ENCODE results near the gene AKT1S1. TPM values are rescaled to one million over a fixed set of nuclear protein-coding genes. Genes with fewer than 3 reads are reported as not detected.

AKT1S1 gene
- total RNA-seq, 4 donors from 2014 or later, result 17.2 to 30.5 (median 23.3) TPM

DNA sequence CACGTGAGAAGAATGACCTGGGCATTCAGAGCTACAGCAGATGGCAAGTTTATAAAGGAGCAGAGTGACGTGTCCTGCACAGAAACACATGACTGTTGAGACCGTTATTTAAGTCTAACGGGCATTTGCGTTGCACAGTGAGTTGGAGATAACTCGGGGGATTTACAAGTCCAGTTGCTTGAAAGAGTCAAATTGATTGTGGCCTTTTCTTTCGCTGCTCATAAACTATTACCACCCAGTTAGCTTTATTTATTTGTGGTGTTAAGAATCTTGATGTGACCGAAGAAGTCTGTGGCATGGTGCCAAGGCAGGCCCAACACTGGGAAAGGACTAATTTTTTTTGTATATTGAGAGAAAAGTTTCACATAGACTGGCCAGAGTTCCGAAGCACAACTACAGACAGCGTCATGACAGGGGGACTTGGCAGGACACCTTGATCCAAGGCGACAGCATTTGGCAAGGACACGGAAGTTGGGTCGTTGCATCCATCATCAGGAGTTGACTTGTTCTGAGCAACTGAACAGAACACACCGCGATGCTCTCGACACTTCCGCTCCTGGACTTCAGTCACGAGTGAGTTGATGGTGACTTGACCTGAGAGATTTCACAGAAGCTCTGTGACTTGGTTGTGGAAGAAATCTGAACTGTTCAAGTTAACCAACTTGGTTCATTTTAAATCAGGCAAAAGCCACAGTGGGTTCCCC lies 38.1 kb downstream of the AKT1S1 start:
- no peak for DNase-seq
- no peak for TF ChIP-seq POLR2A (IDR thresholded peaks at IDR 0.05)
- TF ChIP-seq, protein P1, sequence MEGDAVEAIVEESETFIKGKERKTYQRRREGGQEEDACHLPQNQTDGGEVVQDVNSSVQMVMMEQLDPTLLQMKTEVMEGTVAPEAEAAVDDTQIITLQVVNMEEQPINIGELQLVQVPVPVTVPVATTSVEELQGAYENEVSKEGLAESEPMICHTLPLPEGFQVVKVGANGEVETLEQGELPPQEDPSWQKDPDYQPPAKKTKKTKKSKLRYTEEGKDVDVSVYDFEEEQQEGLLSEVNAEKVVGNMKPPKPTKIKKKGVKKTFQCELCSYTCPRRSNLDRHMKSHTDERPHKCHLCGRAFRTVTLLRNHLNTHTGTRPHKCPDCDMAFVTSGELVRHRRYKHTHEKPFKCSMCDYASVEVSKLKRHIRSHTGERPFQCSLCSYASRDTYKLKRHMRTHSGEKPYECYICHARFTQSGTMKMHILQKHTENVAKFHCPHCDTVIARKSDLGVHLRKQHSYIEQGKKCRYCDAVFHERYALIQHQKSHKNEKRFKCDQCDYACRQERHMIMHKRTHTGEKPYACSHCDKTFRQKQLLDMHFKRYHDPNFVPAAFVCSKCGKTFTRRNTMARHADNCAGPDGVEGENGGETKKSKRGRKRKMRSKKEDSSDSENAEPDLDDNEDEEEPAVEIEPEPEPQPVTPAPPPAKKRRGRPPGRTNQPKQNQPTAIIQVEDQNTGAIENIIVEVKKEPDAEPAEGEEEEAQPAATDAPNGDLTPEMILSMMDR (IDR thresholded peaks at IDR 0.05), result no peak
- no peak overlapping the region for H3K4me3 ChIP-seq
- no peaks in the 10 kb centered on the region for H3K9me3 ChIP-seq
- no peaks in the 10 kb centered on the region for H3K27me3 ChIP-seq
- no peak overlapping the region for H3K27ac ChIP-seq
- no peaks in the 10 kb centered on the region for H3K4me1 ChIP-seq
- H3K36me3 ChIP-seq, result peaks cover 0 to 52% (median 0%) of the 10 kb centered on the region in 3 donors

DNA sequence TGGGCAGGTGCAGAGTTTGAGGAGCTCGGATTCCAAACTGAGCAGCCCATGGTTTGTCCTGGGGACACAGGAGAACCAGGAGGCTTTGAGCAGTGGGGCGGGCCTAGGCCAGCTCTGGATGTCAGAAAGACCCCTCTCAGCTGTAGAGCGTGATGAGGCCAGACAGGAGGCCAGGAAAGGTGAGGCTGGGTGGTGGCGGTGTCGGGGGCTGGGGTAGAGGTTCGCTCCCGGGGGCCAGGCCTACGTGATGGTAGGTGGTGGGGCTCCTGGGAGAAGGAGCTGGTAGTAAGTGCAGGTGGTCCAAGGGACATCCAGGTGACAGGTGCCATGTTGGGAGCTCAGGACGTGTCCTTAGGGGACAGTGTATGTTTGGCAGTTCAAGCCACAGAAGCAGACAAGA lies 39.7 kb downstream of the AKT1S1 start:
- no peak overlapping the region for H3K27ac ChIP-seq
- no peak for DNase-seq
- no peaks in the 10 kb centered on the region for H3K27me3 ChIP-seq
- no peak overlapping the region for H3K4me3 ChIP-seq
- no peaks in the 10 kb centered on the region for H3K9me3 ChIP-seq
- H3K36me3 ChIP-seq, result peaks cover 0 to 67% (median 0%) of the 10 kb centered on the region in 3 donors
- no peak for TF ChIP-seq POLR2A (IDR thresholded peaks at IDR 0.05)
- TF ChIP-seq, protein P1 (IDR thresholded peaks at IDR 0.05), result no peak
- no peaks in the 10 kb centered on the region for H3K4me1 ChIP-seq

DNA sequence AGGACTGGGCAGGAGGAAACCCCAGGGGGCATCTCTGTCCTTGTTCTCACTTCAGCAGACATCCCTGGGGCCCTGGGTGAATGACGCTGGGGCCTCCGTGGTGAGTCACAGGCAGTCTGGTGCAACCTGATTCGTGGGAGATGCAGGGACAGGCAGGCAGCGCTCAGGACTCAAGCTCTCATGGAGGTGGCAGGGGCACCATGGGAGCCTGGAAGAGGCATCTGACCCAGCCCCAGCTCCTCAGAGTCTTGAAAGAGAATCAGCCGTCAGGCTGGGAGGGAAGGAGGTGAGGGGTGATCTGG lies 40.2 kb downstream of the AKT1S1 start:
- no peak for DNase-seq
- Histone ChIP-seq H3K9me3 (no peaks in the 10 kb centered on the region), H3K4me3 (no peak overlapping the region), H3K27ac (no peak overlapping the region), H3K27me3 (no peaks in the 10 kb centered on the region), H3K36me3 (peaks cover 0 to 72% (median 0%) of the 10 kb centered on the region in 3 donors), H3K4me1 (no peaks in the 10 kb centered on the region)
- no peak for TF ChIP-seq POLR2A (IDR thresholded peaks at IDR 0.05)
- TF ChIP-seq, protein P1 (IDR thresholded peaks at IDR 0.05), result no peak

DNA sequence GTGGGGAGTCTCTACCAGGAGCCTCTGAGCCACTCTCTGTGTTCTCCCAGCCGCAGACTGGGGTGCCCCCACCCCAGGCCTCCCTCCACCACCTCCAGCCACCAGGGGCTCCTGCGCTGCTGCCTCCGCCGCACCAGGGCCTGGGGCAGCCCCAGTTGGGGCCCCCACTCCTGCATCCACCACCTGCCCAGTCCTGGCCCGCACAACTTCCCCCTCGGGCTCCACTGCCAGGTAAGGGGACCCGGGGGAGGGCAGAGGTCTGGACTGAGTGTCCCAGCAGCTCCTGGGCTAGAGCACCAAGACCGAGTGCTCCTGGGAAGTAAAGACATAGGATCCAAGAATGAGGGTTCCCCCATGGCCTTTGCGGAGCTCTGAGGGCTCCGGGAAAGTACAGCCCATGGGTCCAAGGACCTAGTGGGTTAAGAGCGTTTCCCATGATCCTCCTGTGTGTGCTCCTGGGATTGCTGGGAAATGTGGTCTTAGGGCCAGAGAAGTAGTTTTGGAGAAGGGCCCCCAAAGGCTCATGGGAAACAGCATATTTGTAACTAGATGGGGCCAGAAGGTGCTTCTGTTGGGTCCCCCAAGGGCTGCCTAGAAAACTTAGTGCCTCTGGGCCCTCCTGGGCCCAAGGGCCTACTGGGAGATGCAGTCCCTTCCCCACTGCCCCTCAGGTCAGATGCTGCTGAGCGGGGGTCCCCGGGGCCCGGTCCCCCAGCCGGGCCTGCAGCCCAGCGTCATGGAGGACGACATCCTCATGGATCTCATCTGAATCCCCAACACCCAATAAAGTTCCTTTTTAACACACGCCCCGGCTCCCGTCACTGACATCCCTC lies 40.8 kb downstream of the AKT1S1 start:
- no peaks in the 10 kb centered on the region for H3K9me3 ChIP-seq
- no peak for DNase-seq
- peaks cover 0 to 77% (median 0%) of the 10 kb centered on the region in 3 donors for H3K36me3 ChIP-seq
- no peaks in the 10 kb centered on the region for H3K27me3 ChIP-seq
- no peaks in the 10 kb centered on the region for H3K4me1 ChIP-seq
- H3K4me3 ChIP-seq, result no peak overlapping the region
- no peak for TF ChIP-seq POLR2A (IDR thresholded peaks at IDR 0.05)
- TF ChIP-seq, protein P1 (IDR thresholded peaks at IDR 0.05), result no peak
- no peak overlapping the region for H3K27ac ChIP-seq

DNA sequence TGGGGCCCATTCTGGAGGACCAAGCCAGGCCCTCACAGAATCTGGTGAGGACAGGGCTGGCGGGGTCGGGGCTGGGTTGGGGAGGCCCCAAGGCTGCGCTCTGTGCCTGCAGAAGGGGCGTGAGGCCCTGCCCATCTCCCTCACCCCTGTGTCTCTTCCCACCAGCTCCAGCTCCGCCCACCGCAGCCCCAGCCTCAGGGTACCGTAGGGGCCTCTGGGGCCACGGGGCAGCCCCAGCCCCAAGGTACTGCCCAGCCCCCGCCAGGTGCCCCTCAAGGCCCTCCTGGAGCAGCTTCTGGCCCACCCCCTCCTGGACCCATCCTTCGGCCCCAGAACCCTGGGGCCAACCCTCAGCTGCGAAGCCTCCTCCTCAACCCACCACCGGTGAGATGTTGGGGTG lies 41.6 kb downstream of the AKT1S1 start:
- no peak for DNase-seq
- Histone ChIP-seq H3K9me3 (no peaks in the 10 kb centered on the region), H3K4me1 (no peaks in the 10 kb centered on the region), H3K27ac (no peak overlapping the region), H3K27me3 (no peaks in the 10 kb centered on the region), H3K4me3 (no peak overlapping the region), H3K36me3 (peaks cover 0 to 85% (median 0%) of the 10 kb centered on the region in 3 donors)
- TF ChIP-seq, protein P1 (IDR thresholded peaks at IDR 0.05), result no peak
- TF ChIP-seq POLR2A (IDR thresholded peaks at IDR 0.05), result no peak
